ENCODE measurements around the gene PIAS1.
"Not testable (repeated sequence)": the region's sequence is repeated elsewhere in the genome, so short reads cannot be mapped to it uniquely, and the experiment has no call there.

PIAS1 gene

DNA sequence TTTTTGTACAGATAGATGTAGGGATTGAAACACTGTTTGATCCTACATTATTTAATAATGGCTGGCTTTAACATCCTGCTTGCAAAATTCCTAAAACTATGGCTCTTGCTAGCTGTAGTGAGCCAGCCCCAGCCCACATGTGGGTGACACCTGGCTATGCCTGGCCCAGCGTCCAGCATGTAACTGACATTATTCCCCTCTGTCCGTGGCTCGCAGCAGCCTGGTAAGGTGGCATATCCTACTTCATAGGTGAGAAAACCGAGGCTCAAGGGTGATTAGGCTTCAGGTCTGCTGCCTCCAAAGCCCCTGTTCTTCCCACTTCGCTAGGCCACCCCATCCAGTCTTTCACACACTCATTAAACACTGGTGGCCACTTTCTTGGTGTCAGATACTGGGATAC is 149.4 kb downstream of the PIAS1 start:
- no peak for DNase-seq (ENCODE audit: low read depth in 3 of 3)

DNA sequence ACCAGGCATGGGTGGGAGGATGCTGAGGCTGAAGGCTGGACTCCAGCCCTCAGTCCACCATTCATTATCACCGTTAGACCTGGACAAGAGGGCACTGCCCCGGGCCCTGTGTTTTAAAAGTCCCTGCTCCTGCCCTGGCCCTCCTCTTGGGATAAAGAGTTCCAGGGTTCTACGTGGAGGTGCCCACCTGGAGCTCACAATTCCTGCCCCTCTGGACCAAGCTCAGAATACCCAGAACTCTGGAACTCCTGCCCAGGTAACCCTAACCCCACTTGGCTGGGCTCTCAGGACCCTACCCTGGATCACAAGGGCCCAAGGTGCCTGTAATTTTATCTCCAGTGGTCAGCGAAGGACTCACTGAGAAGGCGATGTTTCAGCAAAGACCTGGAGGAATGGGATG is 149.8 kb downstream of the PIAS1 start:
- DNase-seq (ENCODE audit: low read depth in 3 of 3): no peak

DNA sequence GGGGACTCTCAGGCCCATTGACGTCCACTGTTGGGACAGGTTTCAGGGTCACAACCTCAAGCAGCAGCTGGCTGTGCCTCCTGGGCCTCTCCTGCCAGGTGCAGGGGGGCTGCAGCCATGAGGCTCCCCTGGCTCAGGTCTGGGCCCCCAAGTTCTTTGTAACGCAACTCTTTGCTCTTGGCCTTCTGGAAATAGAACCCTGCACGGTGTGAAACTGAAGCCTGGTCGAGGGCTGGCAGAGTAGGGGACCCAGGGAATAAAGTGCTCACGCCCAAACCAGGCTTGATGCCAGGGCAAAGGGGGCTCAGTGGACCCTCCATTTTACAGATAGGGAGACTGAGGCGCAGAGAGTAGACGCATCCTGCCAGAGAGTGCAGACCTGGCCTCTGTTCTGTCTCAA is 150.2 kb downstream of the PIAS1 start:
- DNase-seq (ENCODE audit: low read depth in 3 of 3): no peak

DNA sequence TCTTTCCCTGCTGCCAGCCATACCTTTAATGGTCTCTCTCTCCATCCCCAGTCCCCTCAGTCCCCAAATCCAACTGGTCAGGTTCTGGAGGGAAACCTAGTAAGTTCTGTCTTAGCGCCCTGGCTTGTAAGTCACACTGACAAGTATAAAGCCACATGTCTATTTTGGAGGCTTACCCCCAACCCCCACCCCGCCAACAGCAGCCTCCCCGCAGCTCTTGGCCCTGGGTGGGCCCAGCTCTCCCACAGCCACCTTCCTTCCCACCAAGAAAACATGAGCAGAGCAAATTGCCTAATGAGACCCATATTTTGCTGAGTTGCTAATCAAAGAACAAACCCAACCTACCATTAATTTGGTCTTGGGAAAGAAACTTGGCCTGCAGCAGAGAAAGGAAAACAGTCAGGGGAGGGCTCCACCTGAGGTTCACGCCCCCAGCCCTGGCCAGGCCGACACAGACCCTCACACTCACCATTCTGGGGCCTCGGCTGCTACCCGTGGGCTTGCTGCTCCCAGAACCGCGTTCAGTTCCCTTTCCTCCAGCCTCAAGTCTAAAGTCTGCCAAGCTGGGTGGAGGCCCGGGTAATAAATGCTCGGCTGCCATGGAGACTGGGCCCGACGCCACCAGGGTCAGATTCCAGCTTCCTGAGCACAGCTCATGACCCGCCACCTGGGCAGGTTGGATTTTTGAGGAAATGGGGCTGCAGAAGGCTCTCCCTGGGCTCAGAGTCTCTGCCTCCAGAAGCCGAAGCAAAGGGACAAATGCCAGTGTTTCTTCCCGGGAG is 150.9 kb downstream of the PIAS1 start, which contains the start of gene CALML4:
TSS of gene CALML4 (minus strand) at position 557 of the 782 bp plus-strand sequence. CDS start at position 472, 85 bp downstream.
- no peak for DNase-seq (ENCODE audit: low read depth in 3 of 3)

DNA sequence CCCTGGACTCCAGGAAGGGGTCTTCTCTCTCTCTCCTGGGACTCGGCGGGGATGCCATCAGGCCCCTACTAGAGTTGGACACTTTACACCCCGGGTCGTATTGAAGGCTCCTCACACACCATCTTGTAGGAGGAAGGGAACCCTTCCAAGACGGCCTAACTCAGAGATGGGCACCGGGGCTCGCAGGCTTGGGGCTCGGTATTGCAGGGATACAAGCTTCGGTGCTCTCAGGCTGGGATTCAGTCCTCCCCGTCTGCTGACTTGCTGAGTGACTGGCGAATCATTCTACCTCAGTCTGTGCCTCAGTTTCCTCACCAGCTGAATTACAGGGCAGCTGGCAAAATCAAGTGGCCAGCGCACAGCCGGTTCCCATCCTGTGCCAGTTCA is 151.4 kb downstream of the PIAS1 start:
- no peak for DNase-seq (ENCODE audit: low read depth in 3 of 3)

DNA sequence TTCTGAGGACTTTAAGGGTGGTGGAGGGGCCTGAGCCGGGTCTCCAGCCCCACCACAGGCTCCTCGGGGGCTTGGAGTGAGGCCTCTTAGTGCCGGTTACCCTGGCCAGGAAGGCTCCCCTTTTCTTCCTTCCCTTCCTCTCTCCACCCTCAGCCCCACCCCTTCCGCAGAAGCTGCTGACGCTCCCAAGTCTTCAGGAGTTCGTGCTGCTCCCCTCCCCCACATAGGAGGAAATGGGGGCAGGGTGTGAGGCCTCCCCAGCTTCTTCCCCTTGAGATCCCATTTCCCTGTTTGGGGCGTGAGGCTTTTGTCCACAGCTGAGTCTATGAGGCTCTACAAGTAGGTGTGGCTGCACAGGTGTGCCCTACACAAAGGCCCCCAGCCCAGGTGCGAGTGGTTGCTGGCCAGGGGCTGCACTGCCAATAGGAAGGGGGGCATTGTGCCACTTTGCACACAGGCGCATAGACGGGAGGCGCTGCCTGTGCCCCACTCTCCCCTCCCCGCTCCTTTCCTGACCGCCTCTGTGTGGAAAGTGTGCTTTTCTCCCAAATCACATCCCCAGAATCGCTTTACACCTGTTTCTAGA is 151.9 kb downstream of the PIAS1 start:
- DNase-seq (ENCODE audit: low read depth in 3 of 3): no peak

DNA sequence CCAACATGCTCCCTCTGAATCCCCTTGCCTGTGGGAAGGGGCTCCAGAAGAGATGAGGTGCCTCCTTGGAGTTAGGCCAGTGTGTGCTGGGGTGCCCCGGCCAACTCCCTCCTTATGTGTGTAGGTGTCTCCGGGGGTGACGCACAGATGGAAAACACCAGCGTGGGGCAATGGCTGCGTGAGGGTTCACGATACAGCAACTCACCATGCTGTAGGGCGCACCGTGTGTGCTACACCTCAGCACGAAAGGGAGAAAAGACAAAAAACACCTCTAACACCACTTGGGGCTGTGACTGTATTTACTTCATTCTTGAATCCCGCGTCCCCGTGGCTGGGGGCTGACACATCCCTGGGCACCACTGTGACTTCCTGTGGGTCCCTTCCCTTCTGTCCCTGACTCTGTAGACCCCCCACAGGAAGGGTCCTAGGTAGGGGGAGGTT is 152.6 kb downstream of the PIAS1 start:
- DNase-seq (ENCODE audit: low read depth in 3 of 3): no peak

DNA sequence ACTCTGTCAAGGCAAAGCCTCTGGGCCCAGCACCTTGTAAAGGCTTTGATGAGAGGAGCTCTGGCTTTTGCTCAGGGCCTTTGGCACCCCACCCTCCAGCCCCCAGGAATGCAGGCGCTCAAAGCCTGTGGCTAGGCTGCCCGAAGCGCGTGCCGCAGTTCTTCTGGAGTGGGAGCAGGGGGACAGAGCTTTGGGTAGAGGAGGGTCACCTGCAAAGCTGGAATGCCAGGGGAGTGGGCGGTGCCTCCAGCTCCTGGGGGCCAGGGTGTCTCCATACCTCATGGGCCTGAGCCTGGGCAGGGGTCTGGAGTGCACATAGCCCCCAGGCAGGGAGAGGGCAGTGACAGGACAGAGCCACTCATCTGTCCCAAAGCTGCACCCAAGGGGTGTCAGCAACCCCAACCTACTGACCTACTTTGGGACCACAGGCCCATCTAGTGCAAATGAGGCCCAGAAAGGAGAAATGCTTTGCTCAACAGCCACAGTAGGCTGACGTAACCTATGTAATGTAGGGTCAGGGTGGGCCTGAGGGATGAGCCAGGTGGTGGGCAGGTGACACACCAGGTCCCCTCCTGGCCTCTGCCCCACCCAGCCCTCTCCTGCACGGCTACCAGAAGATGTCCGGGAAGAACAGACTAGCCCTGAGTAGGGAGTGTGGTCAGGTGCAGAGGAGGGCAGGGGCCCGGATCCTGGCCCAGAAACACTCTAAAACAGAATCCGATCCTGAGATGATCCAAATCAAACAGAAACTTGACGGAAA is 153.2 kb downstream of the PIAS1 start:
- DNase-seq (ENCODE audit: low read depth in 3 of 3): no peak

DNA sequence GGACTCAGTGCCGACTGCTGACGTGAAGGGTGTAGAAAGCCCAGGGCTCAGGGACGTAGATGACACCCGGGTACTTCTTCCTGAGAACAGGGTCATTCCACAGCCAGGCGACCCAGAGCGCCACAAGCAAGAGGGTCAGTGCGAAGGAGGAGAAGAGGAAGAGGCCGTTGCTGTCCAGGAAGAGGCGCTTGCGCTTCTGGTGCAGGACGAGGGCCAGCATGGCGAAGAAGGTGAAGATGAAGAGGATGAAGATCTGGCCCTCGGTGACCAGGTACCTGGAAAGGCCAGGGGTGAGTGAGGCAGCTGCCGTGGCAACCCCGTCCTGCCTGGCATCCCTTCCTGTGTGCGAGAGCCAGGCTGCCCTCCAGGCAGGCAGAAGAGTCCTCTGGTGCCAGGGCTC is 154.0 kb downstream of the PIAS1 start:
- no peak for DNase-seq (ENCODE audit: low read depth in 3 of 3)

DNA sequence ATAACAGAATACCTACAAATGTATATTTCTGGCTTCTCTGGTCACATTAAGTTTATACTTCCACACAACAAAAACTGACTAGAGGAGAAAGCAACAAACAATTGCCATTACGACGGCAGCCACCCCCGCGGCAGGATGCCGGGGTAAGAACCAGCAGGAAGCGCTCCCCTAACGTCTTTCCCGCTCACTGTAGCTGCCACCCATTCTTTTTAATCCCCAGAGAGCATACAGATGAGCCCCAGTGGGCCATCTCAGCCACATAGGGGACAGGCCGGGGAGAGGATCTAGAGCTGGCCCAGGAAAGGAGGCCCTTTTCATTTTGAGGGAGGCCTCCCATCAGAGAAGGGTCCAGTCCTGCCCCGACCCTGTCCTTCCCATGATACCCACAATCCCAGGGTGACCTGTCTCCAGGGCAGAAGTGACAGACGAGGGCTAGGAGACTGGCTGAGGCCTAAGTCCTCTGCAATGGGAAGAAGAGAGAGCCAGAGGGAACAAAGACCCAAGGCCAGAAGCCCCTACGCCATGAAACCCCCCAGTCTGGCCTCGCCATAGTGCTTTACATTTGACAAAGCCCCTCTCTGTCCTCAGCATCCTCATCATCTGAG is 154.6 kb downstream of the PIAS1 start:
- DNase-seq (ENCODE audit: low read depth in 3 of 3): no peak

DNA sequence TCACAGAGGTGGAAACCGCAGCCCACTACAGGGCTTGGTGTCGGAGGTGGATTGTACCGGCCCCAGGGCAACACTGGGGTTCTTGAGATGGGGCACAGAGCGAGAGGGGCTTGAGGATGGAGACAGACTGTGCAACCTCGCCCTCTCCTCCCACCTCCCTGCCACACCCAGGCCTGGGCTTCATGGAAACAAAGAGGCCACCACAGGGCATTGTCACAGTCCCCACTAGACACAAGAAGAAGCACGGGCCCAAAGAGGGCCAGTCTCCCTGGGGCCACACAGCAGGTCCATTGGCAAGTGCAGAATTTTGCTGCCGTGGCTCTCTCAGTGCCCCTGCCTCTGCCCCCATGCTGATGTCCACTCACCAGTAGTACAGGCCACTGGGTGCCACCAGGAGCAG is 155.2 kb downstream of the PIAS1 start:
- DNase-seq (ENCODE audit: low read depth in 3 of 3): no peak

DNA sequence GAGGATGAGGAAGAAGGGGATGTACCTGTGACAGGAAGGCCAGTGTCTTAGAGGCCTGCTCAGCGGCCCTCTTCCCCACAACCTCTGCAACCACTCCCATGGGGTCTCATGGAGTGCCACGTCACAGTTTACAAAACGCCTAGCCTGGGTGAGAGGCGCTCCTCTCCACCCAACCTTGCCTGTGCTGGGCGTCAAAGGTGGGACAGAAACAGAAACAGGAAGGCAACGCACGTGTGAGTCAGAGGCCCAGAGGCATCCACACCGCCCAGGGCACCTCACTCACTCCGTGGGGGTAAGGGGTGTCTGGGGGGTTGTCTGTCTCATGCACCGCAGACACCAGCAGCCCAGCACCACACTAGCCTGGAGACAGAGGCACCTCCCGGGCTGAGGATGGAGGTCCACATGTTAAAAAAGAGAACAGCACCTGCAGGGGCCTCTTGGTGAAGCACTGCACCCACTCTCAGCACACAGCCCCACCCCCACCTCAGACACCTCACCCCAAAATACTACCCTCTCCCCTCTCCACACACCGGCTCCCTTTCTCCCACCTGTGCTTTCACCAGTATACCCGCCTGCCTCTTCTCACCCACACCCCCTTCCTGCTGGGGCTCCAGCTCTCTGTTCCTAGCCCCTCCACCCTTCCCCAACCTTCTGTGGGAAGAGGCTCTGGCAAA is 155.8 kb downstream of the PIAS1 start:
- peak in 1 of 3 experiments; percentile 45 for DNase-seq (ENCODE audit: low read depth in 3 of 3)

DNA sequence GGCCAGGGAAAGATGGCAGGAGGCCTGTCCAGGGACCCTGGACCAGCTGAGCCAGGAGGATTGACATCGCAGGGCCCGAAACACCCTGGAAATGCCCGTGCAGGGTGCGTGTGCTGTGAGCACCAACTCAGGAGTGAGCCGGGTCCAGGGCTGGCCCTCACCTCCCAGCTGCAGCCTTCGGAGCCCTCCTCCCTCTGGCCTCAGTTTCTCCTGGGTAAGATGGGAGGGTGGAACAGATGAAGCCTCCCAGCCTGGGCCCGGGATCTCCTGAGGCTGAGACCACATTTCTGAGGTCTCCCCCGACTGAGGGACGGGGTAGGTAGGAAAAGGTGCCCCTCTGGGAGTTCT is 156.3 kb downstream of the PIAS1 start:
- no peak for DNase-seq (ENCODE audit: low read depth in 3 of 3)

DNA sequence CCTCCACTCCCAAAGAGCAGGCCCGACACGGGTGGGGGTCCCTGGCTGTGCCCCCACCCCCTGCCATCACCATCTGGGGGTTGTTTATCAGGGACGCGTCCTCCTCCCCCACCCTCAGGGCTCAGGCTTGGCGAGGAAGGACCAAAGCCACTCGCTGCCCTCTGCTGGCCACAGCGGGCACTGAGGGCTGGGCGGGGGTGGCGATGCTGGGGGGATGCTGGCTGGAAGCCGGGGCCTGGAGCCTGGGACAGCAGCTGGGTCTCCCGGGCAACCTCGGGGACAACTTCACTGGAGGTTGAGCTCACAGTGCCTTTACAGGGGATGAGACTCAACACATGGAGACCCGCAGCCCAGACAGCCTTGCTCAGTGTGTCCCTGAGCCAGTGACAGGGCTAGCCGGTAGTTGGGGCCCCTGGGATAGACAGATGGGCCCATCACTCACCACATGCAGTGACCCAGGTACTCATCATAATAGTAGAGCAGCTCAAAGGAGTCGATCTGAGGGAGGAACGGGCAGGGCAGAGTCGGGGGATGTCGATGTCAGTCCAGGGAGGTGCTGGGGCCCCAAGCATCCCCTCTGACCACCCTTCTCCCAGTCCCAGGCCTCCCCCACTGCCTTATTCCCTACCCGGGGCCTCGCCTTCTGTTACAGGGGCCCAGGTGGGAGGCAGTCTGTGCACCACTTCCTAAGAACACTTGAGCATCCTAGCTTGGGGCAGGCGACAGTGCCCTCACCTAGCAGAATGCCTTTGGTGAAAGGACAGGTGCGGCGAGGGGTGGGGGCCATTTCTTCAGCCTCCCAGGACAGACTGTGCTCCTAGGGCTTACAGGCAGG is 156.9 kb downstream of the PIAS1 start:
- peak in 1 of 3 experiments; percentile 54 for DNase-seq (ENCODE audit: low read depth in 3 of 3)

DNA sequence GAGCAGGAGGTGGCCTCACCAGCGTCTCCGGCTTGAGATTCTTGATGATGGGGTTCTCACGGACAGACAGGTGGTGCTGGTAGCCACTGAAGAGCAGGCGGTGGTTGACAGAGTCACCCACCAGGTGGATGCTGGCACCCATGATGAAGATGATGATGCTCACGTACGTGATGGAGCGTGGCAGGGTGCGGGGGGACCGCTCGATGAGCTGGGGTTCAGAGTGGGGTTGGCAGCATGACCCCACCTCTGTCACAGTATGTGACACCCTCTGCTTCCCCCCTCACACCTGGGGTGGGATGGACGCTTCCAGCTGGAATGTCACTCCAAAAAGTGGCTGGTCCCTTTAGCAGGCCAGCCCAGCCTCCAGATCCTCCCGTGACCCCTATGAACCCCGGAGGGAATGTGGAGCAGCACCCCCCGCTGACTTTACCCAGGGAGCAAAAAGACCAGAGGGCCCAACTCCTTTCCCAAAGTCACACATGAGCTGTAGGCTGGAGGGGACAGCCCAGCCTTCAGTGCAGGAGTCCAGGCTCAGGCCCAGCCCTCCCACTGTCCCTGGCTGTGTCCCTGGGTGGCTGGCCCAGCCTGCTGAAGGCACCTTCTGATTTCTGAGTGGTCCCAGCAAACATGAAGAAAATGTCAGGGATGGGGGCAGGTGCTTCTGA is 157.7 kb downstream of the PIAS1 start:
- DNase-seq (ENCODE audit: low read depth in 3 of 3): no peak

DNA sequence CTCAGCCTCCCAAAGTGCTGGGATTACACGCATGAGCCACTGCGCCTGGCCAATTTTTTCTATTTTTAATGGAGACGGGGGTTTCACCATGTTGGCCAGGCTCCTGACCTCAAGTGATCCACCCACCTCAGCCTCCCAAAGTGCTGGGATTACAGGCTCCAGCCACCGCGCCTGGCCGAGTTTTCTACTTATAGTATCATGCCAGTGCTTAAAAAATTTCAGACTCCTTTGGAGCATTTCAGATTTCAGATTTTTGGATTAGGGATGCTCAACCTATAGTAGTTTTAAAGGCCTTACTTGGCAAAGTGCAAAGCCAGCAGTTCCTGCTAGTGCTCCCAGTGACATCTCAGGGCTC is 159.4 kb downstream of the PIAS1 start:
- DNase-seq (ENCODE audit: low read depth in 3 of 3): not testable (repeated sequence)

DNA sequence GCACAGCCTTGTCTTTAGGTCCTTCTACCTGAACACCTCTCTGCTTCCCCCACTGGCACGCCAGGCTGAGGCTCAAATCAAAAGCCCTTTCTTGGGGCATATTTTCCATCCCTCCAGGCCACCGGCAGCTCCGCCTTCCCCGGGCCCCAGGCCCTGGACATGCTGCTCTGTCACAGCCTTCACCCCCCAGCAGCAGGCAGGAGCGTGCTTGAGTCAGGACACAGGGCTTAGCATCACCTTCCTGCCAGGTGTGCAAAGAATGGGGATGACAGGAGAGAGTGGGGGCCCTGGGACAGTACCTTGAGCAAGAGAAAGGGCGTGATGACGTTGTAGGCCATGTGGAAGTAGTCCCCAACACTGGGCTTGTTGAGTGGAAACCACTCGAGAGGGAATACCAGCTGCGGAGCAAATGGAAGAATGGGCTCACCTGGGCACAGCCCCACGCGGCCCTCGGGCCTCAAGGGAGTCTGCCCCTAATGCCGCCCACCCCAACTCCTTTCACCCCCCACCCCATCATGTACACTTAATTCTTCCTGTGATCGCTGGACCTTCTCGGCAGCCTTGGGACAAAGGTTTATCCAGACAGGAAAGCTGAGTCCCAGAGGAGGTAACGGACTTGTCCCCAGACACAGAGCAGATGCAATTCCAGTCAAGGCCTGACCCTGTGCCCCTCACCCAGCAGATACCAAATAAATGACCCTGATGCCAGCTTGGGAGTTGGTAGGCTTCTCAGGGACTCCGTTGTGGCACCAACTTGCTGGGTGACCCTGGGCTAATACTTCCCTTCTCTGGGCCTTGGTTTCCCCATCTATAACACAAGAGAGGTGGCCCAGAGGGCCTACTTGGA is 160.1 kb downstream of the PIAS1 start:
- no peak for DNase-seq (ENCODE audit: low read depth in 3 of 3)

DNA sequence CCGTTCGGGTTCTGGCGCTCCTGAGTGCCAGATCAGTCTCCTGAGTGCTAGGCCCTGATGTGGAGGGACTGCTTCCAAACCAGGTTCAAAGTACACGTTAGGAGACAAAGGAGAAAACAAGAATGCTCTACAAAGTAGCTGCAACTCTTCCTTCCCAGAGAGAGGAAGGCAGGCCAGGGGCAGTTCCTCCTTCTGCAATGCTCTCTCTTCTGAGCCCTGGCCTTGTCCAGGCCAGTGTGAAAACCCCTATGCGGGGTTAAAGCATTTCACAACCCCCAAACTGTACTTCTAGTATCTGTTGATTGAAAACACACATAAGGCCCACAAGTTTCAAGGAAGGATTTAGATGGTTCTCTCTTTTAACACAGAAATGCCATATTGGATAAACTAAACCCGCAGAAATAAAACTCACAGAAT is 160.7 kb downstream of the PIAS1 start:
- DNase-seq (ENCODE audit: low read depth in 3 of 3): no peak

DNA sequence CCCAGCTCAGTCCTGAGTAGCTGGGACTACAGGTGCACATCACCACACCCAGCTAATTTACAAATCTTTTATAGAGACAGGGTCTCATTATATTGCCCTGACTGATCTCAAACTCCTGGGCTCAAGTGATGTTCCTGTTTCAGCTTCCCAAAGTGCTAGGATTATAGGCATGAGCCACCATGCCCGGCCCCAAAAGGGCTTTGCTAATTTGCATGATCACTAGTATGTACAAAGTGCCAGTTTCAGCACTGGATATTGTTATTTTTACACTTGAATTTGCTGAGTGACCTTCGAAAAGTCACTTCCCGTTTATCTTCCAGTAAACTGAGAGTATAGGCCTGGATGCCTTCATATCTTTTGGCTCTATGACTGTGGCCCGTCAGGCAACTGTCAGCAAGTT is 163.2 kb downstream of the PIAS1 start:
- DNase-seq (ENCODE audit: low read depth in 3 of 3): no peak

DNA sequence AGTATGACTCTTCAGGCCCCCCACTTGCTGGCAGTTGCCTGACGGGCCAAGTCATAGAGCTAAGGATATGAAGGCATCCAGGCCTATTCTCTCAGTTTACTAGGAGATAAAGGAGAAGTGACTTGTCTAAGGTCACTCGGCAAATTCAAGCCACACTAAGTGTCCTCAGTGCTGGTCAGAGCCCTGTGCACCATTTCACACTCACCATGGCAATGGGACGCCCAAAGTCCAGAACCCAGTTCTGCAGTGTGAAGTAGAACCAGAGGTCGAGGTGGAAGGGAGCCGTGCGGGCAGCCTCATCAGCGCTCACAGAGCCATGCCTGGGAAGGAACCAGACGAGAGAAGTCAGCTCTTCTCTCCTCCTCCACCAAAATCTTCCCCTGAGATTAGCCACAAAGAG is 164.2 kb downstream of the PIAS1 start:
- no peak for DNase-seq (ENCODE audit: low read depth in 3 of 3)

Data from stimulated activated CD4-positive, alpha-beta T cell treated with anti-CD3 and anti-CD28 coated beads, TNF-alpha, amount 100 ng/mL, for 24 hours (primary cell).